Measurements from ENCODE around the gene DSPP.

Gene DSPP

GRCh38 chr4:87608229-87608628 lies at the start of gene DSPP:
Gene DSPP, plus strand, starts transcription at chr4:87608529. Its CDS starts 2,380 bp downstream, at chr4:87610909.
- Histone ChIP-seq H3K27me3 (ENCODE audit: insufficient read depth, poor library complexity, severe bottlenecking) (no peaks in the 10 kb centered on the region), H3K4me1 (ENCODE audit: insufficient read depth, poor library complexity, severe bottlenecking) (no peaks in the 10 kb centered on the region), H3K9me3 (ENCODE audit: severe bottlenecking) (no peaks in the 10 kb centered on the region), H3K4me3 (ENCODE audit: severe bottlenecking) (no peak within 1 kb of the TSS), H3K27ac (ENCODE audit: poor library complexity, severe bottlenecking) (no peak within 1 kb of the TSS), H3K36me3 (ENCODE audit: low read depth) (no peaks in the 10 kb centered on the region)
- no peak for ATAC-seq (ENCODE audit: low read depth)
- TF ChIP-seq CTCF (IDR thresholded peaks at IDR 0.05; ENCODE audit: poor library complexity, severe bottlenecking) = no peak
- no peak for DNase-seq (ENCODE audit: low spot score)

- Histone ChIP-seq H3K9me3 (ENCODE audit: severe bottlenecking) (no peaks in the 10 kb centered on the region), H3K36me3 (ENCODE audit: low read depth) (no peaks in the 10 kb centered on the region), H3K4me1 (ENCODE audit: insufficient read depth, poor library complexity, severe bottlenecking) (no peaks in the 10 kb centered on the region), H3K27me3 (ENCODE audit: insufficient read depth, poor library complexity, severe bottlenecking) (no peaks in the 10 kb centered on the region), H3K4me3 (ENCODE audit: severe bottlenecking) (no peak overlapping the region), H3K27ac (ENCODE audit: poor library complexity, severe bottlenecking) (no peak overlapping the region)
- no peak for ATAC-seq (ENCODE audit: low read depth)
- no peak for DNase-seq (ENCODE audit: low spot score)
- TF ChIP-seq CTCF (IDR thresholded peaks at IDR 0.05; ENCODE audit: poor library complexity, severe bottlenecking) = no peak
Measured at GRCh38 chr4:87559090-87559837, 49.1 kb upstream of the DSPP start.

- no peak for TF ChIP-seq CTCF (IDR thresholded peaks at IDR 0.05; ENCODE audit: poor library complexity, severe bottlenecking)
- Histone ChIP-seq H3K4me3 (ENCODE audit: severe bottlenecking) (no peak overlapping the region), H3K9me3 (ENCODE audit: severe bottlenecking) (no peaks in the 10 kb centered on the region), H3K27ac (ENCODE audit: poor library complexity, severe bottlenecking) (no peak overlapping the region), H3K27me3 (ENCODE audit: insufficient read depth, poor library complexity, severe bottlenecking) (no peaks in the 10 kb centered on the region), H3K36me3 (ENCODE audit: low read depth) (no peaks in the 10 kb centered on the region), H3K4me1 (ENCODE audit: insufficient read depth, poor library complexity, severe bottlenecking) (no peaks in the 10 kb centered on the region)
- ATAC-seq (ENCODE audit: low read depth) (no peak), DNase-seq (ENCODE audit: low spot score) (no peak)
Measured at GRCh38 chr4:87560802-87561201, 47.5 kb upstream of the DSPP start.

- H3K9me3 ChIP-seq (ENCODE audit: severe bottlenecking) = no peaks in the 10 kb centered on the region
- no peak overlapping the region for H3K27ac ChIP-seq (ENCODE audit: poor library complexity, severe bottlenecking)
- H3K4me3 ChIP-seq (ENCODE audit: severe bottlenecking) = no peak overlapping the region
- no peaks in the 10 kb centered on the region for H3K4me1 ChIP-seq (ENCODE audit: insufficient read depth, poor library complexity, severe bottlenecking)
- DNase-seq (ENCODE audit: low spot score) (no peak), ATAC-seq (ENCODE audit: low read depth) (no peak)
- no peaks in the 10 kb centered on the region for H3K27me3 ChIP-seq (ENCODE audit: insufficient read depth, poor library complexity, severe bottlenecking)
- no peak for TF ChIP-seq CTCF (IDR thresholded peaks at IDR 0.05; ENCODE audit: poor library complexity, severe bottlenecking)
- H3K36me3 ChIP-seq (ENCODE audit: low read depth) = no peaks in the 10 kb centered on the region
Measured at GRCh38 chr4:87565746-87566145, 42.6 kb upstream of the DSPP start.

GRCh38 chr4:87566276-87566675 lies 42.1 kb upstream of the DSPP start:
- no peak for ATAC-seq (ENCODE audit: low read depth)

More at GRCh38 chr4:87566276-87566675, 42.1 kb upstream of the DSPP start:
- H3K27ac ChIP-seq (ENCODE audit: poor library complexity, severe bottlenecking) = no peak overlapping the region
- H3K9me3 ChIP-seq (ENCODE audit: severe bottlenecking) = no peaks in the 10 kb centered on the region
- TF ChIP-seq CTCF (IDR thresholded peaks at IDR 0.05; ENCODE audit: poor library complexity, severe bottlenecking) = no peak
- no peaks in the 10 kb centered on the region for H3K36me3 ChIP-seq (ENCODE audit: low read depth)
- H3K4me1 ChIP-seq (ENCODE audit: insufficient read depth, poor library complexity, severe bottlenecking) = no peaks in the 10 kb centered on the region
- no peak for DNase-seq (ENCODE audit: low spot score)
- no peaks in the 10 kb centered on the region for H3K27me3 ChIP-seq (ENCODE audit: insufficient read depth, poor library complexity, severe bottlenecking)
- H3K4me3 ChIP-seq (ENCODE audit: severe bottlenecking) = no peak overlapping the region

All from RWPE2 (cell line).